ENCODE results near the gene MICAL3.
"Not testable (repeated sequence)": the region's sequence is repeated elsewhere in the genome, so short reads cannot be mapped to it uniquely, and the experiment has no call there.

The MICAL3 gene

DNA sequence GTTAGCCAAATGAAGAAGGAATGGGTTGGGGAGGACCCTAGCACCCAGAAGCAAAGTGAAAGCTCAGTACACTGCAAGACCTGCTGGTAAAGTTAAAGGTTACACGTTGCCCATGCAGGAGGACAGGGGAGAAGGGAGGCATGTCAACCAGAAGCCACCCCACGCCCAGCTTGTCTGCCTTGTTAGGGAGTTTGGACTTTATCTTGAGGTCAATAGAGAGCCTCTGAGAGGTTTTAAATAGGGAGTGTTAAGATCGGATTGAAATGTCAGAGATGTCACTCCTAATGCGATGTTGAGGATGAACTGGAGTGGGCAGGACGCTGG lies 34.7 kb upstream of the MICAL3 start:
- DNase-seq (ENCODE audit: low read depth): no peak

- no peak for DNase-seq (ENCODE audit: low read depth)
Measured at GRCh38 chr22:18058371-18059093, 34.2 kb upstream of the MICAL3 start.

GRCh38 chr22:18057568-18058209 lies 33.3 kb upstream of the MICAL3 start:
- peak; percentile 95 for DNase-seq (ENCODE audit: low read depth)

GRCh38 chr22:18056807-18057474 lies 32.6 kb upstream of the MICAL3 start:
- no peak for DNase-seq (ENCODE audit: low read depth)

DNA sequence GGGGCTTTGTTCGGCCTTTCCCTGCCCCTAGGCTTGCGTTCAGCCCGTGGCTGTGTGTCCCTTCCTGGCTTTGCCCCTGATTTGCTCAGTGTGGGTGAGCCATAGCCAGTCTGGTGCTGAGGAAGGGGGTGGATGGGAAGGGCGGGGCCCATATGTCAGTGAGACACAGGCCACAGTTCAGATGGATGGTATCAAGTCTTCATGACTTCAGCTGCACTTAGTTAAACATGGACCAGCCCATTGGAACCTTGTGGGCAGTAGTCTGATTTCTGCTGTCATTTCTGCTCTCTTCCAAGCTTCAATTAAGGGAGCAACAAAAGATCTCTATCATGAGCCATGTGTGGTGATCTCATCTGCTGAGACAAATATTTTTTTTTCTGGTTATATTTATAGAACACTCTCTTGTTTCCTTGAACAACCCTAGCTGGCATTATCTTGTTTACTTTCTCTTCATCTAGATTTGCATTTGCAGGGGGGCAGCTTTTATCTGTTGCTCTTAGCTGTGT lies 31.9 kb upstream of the MICAL3 start:
- peak; percentile 70 for DNase-seq (ENCODE audit: low read depth)

DNA sequence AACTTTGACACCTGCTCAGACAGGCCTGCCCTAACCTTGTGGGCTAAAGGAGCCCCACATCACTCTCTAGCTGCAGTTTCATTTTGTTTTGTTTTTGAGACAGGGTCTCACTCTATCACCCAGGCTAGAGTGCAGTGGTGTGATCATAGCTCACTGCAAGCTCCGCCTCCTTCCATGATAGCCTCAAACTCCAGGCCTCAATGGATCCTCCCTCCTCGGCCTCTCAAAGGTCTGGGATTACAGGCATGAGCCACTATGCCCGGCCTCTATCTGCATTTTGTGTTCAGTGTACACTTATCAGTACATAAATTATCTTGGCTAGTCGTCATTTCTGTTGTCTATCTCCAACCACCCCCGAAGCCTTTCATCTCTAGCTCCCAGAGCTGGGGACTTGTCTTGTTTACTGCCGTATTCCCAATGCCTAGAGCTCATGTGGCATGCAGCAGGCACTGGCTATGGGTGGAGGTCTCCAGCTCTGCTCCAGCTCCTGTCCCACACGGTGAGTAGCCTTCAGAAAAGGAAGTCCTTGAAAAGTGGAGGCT lies 31.3 kb upstream of the MICAL3 start:
- DNase-seq (ENCODE audit: low read depth): no peak

GRCh38 chr22:18053216-18053946 lies 29.0 kb upstream of the MICAL3 start:
- DNase-seq (ENCODE audit: low read depth): not testable (repeated sequence)

GRCh38 chr22:18051113-18051512 lies 26.8 kb upstream of the MICAL3 start:
- DNase-seq (ENCODE audit: low read depth): peak; percentile 16

GRCh38 chr22:18050065-18050464 lies 25.7 kb upstream of the MICAL3 start:
- no peak for DNase-seq (ENCODE audit: low read depth)

DNA sequence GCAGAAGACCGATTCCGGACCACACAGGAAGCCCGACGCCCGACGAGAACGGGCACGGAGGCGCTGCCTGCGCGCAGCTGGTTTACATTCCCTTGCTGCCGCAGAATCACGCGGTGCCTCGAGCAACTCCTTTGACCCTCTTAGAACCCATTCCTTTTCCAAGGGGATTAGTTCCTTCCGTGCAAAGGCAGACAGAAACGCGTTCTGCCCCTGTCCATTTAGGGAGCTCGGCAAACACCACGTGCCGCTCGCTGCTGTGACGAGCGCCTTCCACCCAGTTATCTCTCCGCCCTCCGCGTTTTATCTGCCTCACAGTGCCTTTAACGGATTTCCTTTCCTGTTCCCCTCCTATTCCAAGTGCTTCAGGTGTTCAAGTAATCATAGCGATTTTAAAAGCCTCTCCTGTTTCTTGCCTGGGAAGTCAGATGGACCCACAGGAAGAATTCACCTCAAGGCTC lies 24.1 kb upstream of the MICAL3 start:
- DNase-seq (ENCODE audit: low read depth): peak; percentile 68

GRCh38 chr22:18048041-18048440 lies 23.7 kb upstream of the MICAL3 start:
- no peak for DNase-seq (ENCODE audit: low read depth)

GRCh38 chr22:18045794-18046193 lies 21.4 kb upstream of the MICAL3 start:
- DNase-seq (ENCODE audit: low read depth): no peak

- DNase-seq (ENCODE audit: low read depth): no peak
Measured at GRCh38 chr22:18044548-18045271, 20.3 kb upstream of the MICAL3 start.

GRCh38 chr22:18042685-18043084 lies 18.3 kb upstream of the MICAL3 start:
- DNase-seq (ENCODE audit: low read depth): no peak

DNA sequence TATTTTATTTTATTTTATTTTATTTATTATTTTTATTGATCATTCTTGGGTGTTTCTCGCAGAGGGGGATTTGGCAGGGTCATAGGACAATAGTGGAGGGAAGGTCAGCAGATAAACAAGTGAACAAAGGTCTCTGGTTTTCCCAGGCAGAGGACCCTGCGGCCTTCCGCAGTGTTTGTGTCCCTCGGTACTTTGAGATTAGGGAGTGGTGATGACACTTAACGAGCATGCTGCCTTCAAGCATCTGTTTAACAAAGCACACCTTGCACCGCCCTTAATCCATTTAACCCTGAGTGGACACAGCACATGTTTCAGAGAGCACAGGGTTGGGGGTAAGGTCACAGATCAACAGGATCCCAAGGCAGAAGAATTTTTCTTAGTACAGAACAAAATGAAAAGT lies 16.5 kb upstream of the MICAL3 start:
- DNase-seq (ENCODE audit: low read depth): not testable (repeated sequence)

- peak; percentile 79 for DNase-seq (ENCODE audit: low read depth)
Measured at GRCh38 chr22:18035751-18036150, 11.4 kb upstream of the MICAL3 start.

DNA sequence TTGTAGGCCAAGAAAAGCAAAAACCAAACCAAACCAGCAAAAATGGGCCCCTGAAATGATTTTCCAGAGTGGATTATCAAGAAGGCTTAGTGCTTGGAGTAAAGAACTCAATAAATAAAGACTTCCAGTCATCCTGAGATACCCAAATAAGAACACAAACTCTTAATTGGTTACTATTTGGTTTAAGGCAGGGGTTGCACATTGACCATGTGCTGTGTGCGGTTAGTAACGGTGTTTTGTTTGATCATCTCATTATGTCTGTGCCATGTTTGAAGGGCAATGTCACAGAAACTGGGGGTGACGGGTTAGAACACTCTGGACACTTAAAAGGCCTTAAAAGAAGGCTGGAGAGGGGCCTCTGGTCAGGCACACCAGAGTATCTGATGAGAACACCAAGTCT lies 9.7 kb upstream of the MICAL3 start:
- DNase-seq (ENCODE audit: low read depth): no peak

- DNase-seq (ENCODE audit: low read depth): no peak
Measured at GRCh38 chr22:18033204-18033998, 9.0 kb upstream of the MICAL3 start.

GRCh38 chr22:18032455-18033101 lies 8.2 kb upstream of the MICAL3 start:
- peak; percentile 85 for DNase-seq (ENCODE audit: low read depth)

Data from amniotic epithelial cell (primary cell).